Measurements from ENCODE around the gene FYCO1. TPM values are rescaled to one million over a fixed set of nuclear protein-coding genes. Genes with fewer than 3 reads are reported as not detected.

The FYCO1 gene
- total and polyA plus RNA-seq, 9 of the 15 experiments (the other 6 are each of a cell fraction or from before 2014, with no cell fraction given) = 2.1 to 13.8 (median 7.4) TPM

GRCh38 chr3:45887759-45888511 lies 107.7 kb downstream of the FYCO1 start:
- Histone ChIP-seq H3K9me1 (ENCODE audit: control insufficient read depth, insufficient read depth, low read length) (no peaks in the 10 kb centered on the region), H3K27me3 (ENCODE audit: control insufficient read depth in 2 of 2, insufficient read depth in 2 of 2, low read length in 2 of 2) (peaks cover 4 to 23% of the 10 kb centered on the region in 2 experiments; a peak in 4 of 5 replicates), H4K20me1 (replicated peaks; ENCODE audit: control insufficient read depth, insufficient read depth, low read length) (no peaks in the 10 kb centered on the region), H3K9ac (ENCODE audit: insufficient read depth in 1 of 2, low read depth in 2 of 2, low read length in 2 of 2) (no peak overlapping the region), H3K79me2 (ENCODE audit: control insufficient read depth, insufficient read depth, low read length) (no peaks in the 10 kb centered on the region), H2AFZ (ENCODE audit: low read depth, low read length) (no peak overlapping the region), H3K4me3 (no peak overlapping the region), H3K9me3 (replicated peaks; ENCODE audit: control insufficient read depth, insufficient read depth, low read depth, low read length) (no peaks in the 10 kb centered on the region), H3K36me3 (ENCODE audit: control insufficient read depth, insufficient read depth, low read length) (no peaks in the 10 kb centered on the region), H3K27ac (ENCODE audit: extremely low read depth, low read depth, low read length) (no peak overlapping the region), H3K4me2 (ENCODE audit: insufficient read depth, low read length) (no peak overlapping the region), H3K4me1 (replicated peaks in 1 of 2; ENCODE audit: control insufficient read depth in 2 of 2, insufficient read depth in 2 of 2, low read length in 2 of 2) (no peaks in the 10 kb centered on the region)
- no peak for FAIRE-seq
- WGBS (ENCODE audit: insufficient coverage, low coverage, missing lambda C conversion rate) = 15% methylated on average over 7 of the region's 7 CpGs
- in situ Hi-C loops (cut with MboI) (no loop called here), intact Hi-C loops (cut with micrococcal nuclease) (no loop called here)
- CTCF ChIA-PET (ENCODE audit: low intra/inter-chr PET ratio) = no interaction called here
- no TSS peak for BruUV-seq (replicated peaks)
- POLR2A ChIA-PET = interaction anchor here (1.0 to 1.4 kb wide), 3 partner anchors 10 to 13 kb away, joined by 3 read pairs; no protein-coding TSS in a partner anchor
- TF ChIP-seq ZC3H11A (IDR thresholded peaks at IDR 0.05; ENCODE audit: low read depth, low read length) (no peak), RBM25 (IDR thresholded peaks at IDR 0.05; ENCODE audit: low read depth, low read length, severe bottlenecking) (peak; percentile 48), SMARCB1 (IDR thresholded peaks at IDR 0.05; ENCODE audit: insufficient read length, low read depth) (no peak), ZFP36 (IDR thresholded peaks at IDR 0.05; ENCODE audit: low read depth, low read length, partially characterized antibody) (peak; percentile 92)
- DNase-seq (ENCODE audit: extremely low read depth in 1 of 4, low spot score in 3 of 4) = no peak
- no peak for ATAC-seq

GRCh38 chr3:45887285-45887684 lies 108.3 kb downstream of the FYCO1 start:
- H2AFZ ChIP-seq (ENCODE audit: low read depth, low read length) = no peak overlapping the region
- H3K27ac ChIP-seq (ENCODE audit: extremely low read depth, low read depth, low read length) = no peak overlapping the region
- ChIA-PET CTCF (ENCODE audit: low intra/inter-chr PET ratio) (no interaction called here), POLR2A (interaction anchor here (0.7 to 1.4 kb wide), 2 partner anchors 9 to 32 kb away, joined by 3 read pairs; no protein-coding TSS in a partner anchor)
- intact Hi-C loops (cut with micrococcal nuclease) = no loop called here
- no peaks in the 10 kb centered on the region for H4K20me1 ChIP-seq (replicated peaks; ENCODE audit: control insufficient read depth, insufficient read depth, low read length)
- 10% methylated on average over 4 of the region's 4 CpGs for WGBS (ENCODE audit: insufficient coverage, low coverage, missing lambda C conversion rate)
- peaks cover 0 to under 1% of the 10 kb centered on the region in 2 experiments; a peak in 1 of 5 replicates for H3K4me1 ChIP-seq (replicated peaks in 1 of 2; ENCODE audit: control insufficient read depth in 2 of 2, insufficient read depth in 2 of 2, low read length in 2 of 2)
- FAIRE-seq = no peak
- no peak for ATAC-seq
- peaks cover 4 to 23% of the 10 kb centered on the region in 2 experiments; a peak in 3 of 5 replicates for H3K27me3 ChIP-seq (ENCODE audit: control insufficient read depth in 2 of 2, insufficient read depth in 2 of 2, low read length in 2 of 2)
- DNase-seq (ENCODE audit: extremely low read depth in 1 of 4, low spot score in 3 of 4) = no peak
- no TSS peak for BruUV-seq (replicated peaks)
- no peak overlapping the region for H3K9ac ChIP-seq (ENCODE audit: insufficient read depth in 1 of 2, low read depth in 2 of 2, low read length in 2 of 2)
- in situ Hi-C loops (cut with MboI) = no loop called here
- H3K36me3 ChIP-seq (ENCODE audit: control insufficient read depth, insufficient read depth, low read length) = no peaks in the 10 kb centered on the region
- no peaks in the 10 kb centered on the region for H3K79me2 ChIP-seq (ENCODE audit: control insufficient read depth, insufficient read depth, low read length)
- no peak overlapping the region for H3K4me3 ChIP-seq
- H3K9me1 ChIP-seq (ENCODE audit: control insufficient read depth, insufficient read depth, low read length) = no peaks in the 10 kb centered on the region
- H3K4me2 ChIP-seq (ENCODE audit: insufficient read depth, low read length) = no peak overlapping the region
- no peaks in the 10 kb centered on the region for H3K9me3 ChIP-seq (replicated peaks; ENCODE audit: control insufficient read depth, insufficient read depth, low read depth, low read length)
- no peak for TF ChIP-seq CBFB (CRISPR knock-in tag; IDR thresholded peaks at IDR 0.05)
- no peak for TF ChIP-seq NBN (IDR thresholded peaks at IDR 0.05; ENCODE audit: low read depth)
- TF ChIP-seq ETS1 (conservative IDR thresholded peaks at IDR 0.05; ENCODE audit: control insufficient read depth, low read depth, low read length) = no peak
- TF ChIP-seq ZNF280A (IDR thresholded peaks at IDR 0.05; ENCODE audit: low read depth, partially characterized antibody) = no peak
- TF ChIP-seq ZNF184 (CRISPR knock-in tag; IDR thresholded peaks at IDR 0.05) = no peak
- TF ChIP-seq ZNF146 (CRISPR knock-in tag; IDR thresholded peaks at IDR 0.05; ENCODE audit: unreplicated experiment) = no peak
- no peak for TF ChIP-seq TAF15 (IDR thresholded peaks at IDR 0.05; ENCODE audit: low read depth, low read length)
- no peak for TF ChIP-seq NR2F6 (CRISPR knock-in tag; IDR thresholded peaks at IDR 0.05)
- TF ChIP-seq HDAC1 (IDR thresholded peaks at IDR 0.05) = no peak
- no peak for TF ChIP-seq ZKSCAN1 (IDR thresholded peaks at IDR 0.05; ENCODE audit: low read depth, low read length)

All from K562 (cell line).